ENCODE data around the gene SPATS2. TPM values are rescaled to one million over a fixed set of nuclear protein-coding genes. Genes with fewer than 3 reads are reported as not detected.
A peak's percentile ranks its signal among the peaks of the same experiment; 100 is the strongest.

Gene SPATS2
- polyA plus RNA-seq, 1 of the 3 experiments (the other 2 are of a cell fraction) = 72.9 TPM

- peak overlapping the region in 1 of 2 experiments; percentile 19; a peak in 1 of 4 replicates for H3K4me3 ChIP-seq (ENCODE audit: low read depth in 2 of 2, low read length in 1 of 2)
- H3K36me3 ChIP-seq (replicated peaks in 1 of 2; ENCODE audit: control insufficient read depth in 1 of 2, insufficient read depth in 2 of 2, low read length in 1 of 2) = no peaks in the 10 kb centered on the region
- H3K9me2 ChIP-seq = no peaks in the 10 kb centered on the region
- POLR2A ChIA-PET = interaction anchor here (0.7 to 1.0 kb wide), 3 partner anchors 64 to 304 kb away, joined by 3 read pairs; no protein-coding TSS in a partner anchor
- no peaks in the 10 kb centered on the region for H3K27me3 ChIP-seq (ENCODE audit: insufficient read depth)
- CTCF ChIA-PET = interaction anchor here (0.6 to 16.8 kb wide), 38 partner anchors 9 to 392 kb away, joined by 3 to 617 read pairs (median 8); partner anchors contain the start of genes DNAJC22 and SPATS2
- DNase-seq = peak; percentile 29
- no peaks in the 10 kb centered on the region for H4K20me1 ChIP-seq (ENCODE audit: insufficient read depth)
- H3K27ac ChIP-seq (ENCODE audit: low read depth in 2 of 2, low read length in 1 of 2) = peak overlapping the region in 1 of 2 experiments; percentile 44; a peak in 1 of 4 replicates
- no peak overlapping the region for H3K4me2 ChIP-seq
- no peaks in the 10 kb centered on the region for H3K79me2 ChIP-seq (ENCODE audit: insufficient read depth)
- no peaks in the 10 kb centered on the region for H3K9me3 ChIP-seq
- peak; percentile 47; the same call in 1 of the 2 replicates for TF ChIP-seq RAD21 (IDR thresholded peaks at IDR 0.05; ENCODE audit: low read length)
- TF ChIP-seq, protein P1, sequence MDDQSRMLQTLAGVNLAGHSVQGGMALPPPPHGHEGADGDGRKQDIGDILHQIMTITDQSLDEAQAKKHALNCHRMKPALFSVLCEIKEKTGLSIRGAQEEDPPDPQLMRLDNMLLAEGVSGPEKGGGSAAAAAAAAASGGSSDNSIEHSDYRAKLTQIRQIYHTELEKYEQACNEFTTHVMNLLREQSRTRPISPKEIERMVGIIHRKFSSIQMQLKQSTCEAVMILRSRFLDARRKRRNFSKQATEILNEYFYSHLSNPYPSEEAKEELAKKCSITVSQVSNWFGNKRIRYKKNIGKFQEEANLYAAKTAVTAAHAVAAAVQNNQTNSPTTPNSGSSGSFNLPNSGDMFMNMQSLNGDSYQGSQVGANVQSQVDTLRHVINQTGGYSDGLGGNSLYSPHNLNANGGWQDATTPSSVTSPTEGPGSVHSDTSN (IDR thresholded peaks at IDR 0.05) = no peak
- no peak for TF ChIP-seq MEF2A (IDR thresholded peaks at IDR 0.05; ENCODE audit: borderline replicate concordance, low read depth)
- TF ChIP-seq SIN3A (IDR thresholded peaks at IDR 0.05; ENCODE audit: borderline replicate concordance, low read depth, low read length) = no peak
- TF ChIP-seq, protein P2, sequence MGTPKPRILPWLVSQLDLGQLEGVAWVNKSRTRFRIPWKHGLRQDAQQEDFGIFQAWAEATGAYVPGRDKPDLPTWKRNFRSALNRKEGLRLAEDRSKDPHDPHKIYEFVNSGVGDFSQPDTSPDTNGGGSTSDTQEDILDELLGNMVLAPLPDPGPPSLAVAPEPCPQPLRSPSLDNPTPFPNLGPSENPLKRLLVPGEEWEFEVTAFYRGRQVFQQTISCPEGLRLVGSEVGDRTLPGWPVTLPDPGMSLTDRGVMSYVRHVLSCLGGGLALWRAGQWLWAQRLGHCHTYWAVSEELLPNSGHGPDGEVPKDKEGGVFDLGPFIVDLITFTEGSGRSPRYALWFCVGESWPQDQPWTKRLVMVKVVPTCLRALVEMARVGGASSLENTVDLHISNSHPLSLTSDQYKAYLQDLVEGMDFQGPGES (IDR thresholded peaks at IDR 0.05; ENCODE audit: low read depth, low read length) = no peak
- no peak for TF ChIP-seq RXRA (IDR thresholded peaks at IDR 0.05; ENCODE audit: borderline replicate concordance, low read depth)
- no peak for TF ChIP-seq REST (IDR thresholded peaks at IDR 0.05; ENCODE audit: low read depth, low read length)
- no peak for TF ChIP-seq MXI1 (IDR thresholded peaks at IDR 0.05; ENCODE audit: low read depth, low read length)
- TF ChIP-seq SMC3 (IDR thresholded peaks at IDR 0.05; ENCODE audit: low read depth, low read length) = 0 out of 2 replicates have a peak, but pooled peaks have one; percentile 13
- no peak for TF ChIP-seq RFX5 (IDR thresholded peaks at IDR 0.05; ENCODE audit: low read length)
- TF ChIP-seq, protein P3, sequence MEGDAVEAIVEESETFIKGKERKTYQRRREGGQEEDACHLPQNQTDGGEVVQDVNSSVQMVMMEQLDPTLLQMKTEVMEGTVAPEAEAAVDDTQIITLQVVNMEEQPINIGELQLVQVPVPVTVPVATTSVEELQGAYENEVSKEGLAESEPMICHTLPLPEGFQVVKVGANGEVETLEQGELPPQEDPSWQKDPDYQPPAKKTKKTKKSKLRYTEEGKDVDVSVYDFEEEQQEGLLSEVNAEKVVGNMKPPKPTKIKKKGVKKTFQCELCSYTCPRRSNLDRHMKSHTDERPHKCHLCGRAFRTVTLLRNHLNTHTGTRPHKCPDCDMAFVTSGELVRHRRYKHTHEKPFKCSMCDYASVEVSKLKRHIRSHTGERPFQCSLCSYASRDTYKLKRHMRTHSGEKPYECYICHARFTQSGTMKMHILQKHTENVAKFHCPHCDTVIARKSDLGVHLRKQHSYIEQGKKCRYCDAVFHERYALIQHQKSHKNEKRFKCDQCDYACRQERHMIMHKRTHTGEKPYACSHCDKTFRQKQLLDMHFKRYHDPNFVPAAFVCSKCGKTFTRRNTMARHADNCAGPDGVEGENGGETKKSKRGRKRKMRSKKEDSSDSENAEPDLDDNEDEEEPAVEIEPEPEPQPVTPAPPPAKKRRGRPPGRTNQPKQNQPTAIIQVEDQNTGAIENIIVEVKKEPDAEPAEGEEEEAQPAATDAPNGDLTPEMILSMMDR (IDR thresholded peaks at IDR 0.05) = peak; percentile 71
- TF ChIP-seq, protein P4, sequence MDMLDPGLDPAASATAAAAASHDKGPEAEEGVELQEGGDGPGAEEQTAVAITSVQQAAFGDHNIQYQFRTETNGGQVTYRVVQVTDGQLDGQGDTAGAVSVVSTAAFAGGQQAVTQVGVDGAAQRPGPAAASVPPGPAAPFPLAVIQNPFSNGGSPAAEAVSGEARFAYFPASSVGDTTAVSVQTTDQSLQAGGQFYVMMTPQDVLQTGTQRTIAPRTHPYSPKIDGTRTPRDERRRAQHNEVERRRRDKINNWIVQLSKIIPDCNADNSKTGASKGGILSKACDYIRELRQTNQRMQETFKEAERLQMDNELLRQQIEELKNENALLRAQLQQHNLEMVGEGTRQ (IDR thresholded peaks at IDR 0.05; ENCODE audit: borderline replicate concordance, low read depth, low read length) = no peak
- H2AFZ ChIP-seq (ENCODE audit: low read depth) = no peak overlapping the region
- no peaks in the 10 kb centered on the region for H3K4me1 ChIP-seq (ENCODE audit: control insufficient read depth in 1 of 2, insufficient read depth in 2 of 2, low read depth in 1 of 2, low read length in 1 of 2)
- peaks cover 24% of the 10 kb centered on the region for H3F3A ChIP-seq (replicated peaks; ENCODE audit: insufficient read depth)
- H3K9ac ChIP-seq = peak overlapping the region; percentile 20; the same call in 1 of the 2 replicates
- WGBS (ENCODE audit: low lambda C conversion rate) = 3% methylated on average over 3 of the region's 3 CpGs
Measured at GRCh38 chr12:49357103-49357678, 10.1 kb upstream of the SPATS2 start.
